KG1 (cell line): Measurements from ENCODE around the gene CALHM1.
"Not testable (repeated sequence)": the region's sequence is repeated elsewhere in the genome, so short reads cannot be mapped to it uniquely, and the experiment has no call there.

Experiments
- DNase-seq: peaks from one replicate; lab custom pipeline; 2025; lab: John Stamatoyannopoulos, UW

Gene CALHM1

GRCh38 chr10:103429647-103430046 lies 29.1 kb downstream of the CALHM1 start:
- no peak for DNase-seq

- no peak for DNase-seq
These were observed 29.6 kb downstream of the CALHM1 start for GRCh38 chr10:103428989-103429643.

- no peak for DNase-seq
These were observed 30.8 kb downstream of the CALHM1 start for GRCh38 chr10:103427866-103428265.

DNA sequence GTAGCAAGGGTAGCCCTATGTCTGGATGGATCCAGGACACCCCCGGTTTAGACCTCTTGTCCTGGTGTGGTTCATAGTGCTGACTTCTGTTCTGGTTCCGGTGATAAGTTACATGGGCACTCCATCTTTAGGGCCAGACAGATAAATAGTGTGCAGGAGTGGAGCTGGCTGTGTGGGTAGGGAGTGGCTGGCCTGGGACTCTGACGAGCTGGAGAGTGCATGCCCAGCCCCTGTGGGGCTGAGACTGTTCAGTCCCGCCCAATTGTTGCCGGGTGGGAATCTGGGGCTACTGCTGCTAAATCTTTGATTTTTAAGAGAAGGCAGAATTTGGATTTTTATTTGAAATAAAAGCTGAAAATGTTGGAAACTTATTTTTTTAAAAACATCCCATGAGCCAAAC lies 35.0 kb downstream of the CALHM1 start:
- DNase-seq: no peak

GRCh38 chr10:103419101-103419500 lies 39.6 kb downstream of the CALHM1 start:
- no peak for DNase-seq

DNA sequence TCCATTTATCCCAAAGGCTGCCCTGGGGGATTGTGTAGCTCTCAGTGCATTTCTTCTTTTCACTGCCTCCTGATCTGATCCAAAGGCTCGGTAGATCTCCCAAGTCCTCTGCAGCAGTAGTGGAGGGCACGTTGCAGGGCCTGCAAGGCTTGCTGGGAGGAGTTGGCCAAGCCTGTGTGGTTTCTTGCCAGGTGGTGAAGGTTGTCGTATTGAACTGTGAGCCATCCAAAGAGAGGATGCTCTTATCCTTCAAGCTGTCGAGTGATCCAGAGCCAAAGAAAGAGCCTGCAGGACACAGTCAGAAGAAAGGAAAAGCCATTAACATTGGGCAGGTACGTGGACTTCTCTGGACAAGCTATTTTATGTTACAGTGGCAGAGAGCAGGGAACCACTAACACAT lies 41.1 kb downstream of the CALHM1 start:
- DNase-seq: no peak

- DNase-seq: not testable (repeated sequence)
These were observed 41.6 kb downstream of the CALHM1 start for GRCh38 chr10:103417148-103417469.

GRCh38 chr10:103416436-103417147 lies 42.1 kb downstream of the CALHM1 start:
- peak; percentile 43 for DNase-seq

- no peak for DNase-seq
These were observed 43.1 kb downstream of the CALHM1 start for GRCh38 chr10:103415581-103415980.

DNA sequence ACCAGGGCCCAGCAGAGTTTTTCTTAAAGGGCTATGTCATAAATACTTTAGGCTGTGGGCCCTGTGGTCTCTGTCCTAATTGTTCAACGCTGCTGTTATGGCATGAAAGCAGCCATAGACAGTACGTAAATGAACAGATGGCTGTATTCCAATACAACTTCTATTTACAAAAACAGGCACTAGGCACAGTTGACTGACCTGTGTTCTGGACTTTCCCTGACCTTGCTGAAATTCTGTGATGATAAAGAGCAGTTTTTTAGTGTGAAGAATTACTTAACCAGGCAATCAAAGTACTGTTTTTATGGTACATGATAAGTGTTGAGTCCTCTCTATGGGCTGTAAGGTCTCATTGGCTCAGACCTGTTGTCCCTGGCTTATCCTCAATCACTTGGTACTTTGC lies 45.1 kb downstream of the CALHM1 start:
- DNase-seq: no peak
